Smooth muscle cell (in vitro differentiated cells): Measurements from ENCODE around the gene TP53TG5. TPM values are rescaled to one million over a fixed set of nuclear protein-coding genes. Genes with fewer than 3 reads are reported as not detected.

ENCODE experiments used
- DNase-seq: peaks from one replicate; lab custom pipeline; 2025; ENCODE audit not compliant: unreplicated experiment; lab: John Stamatoyannopoulos, UW
- H2AFZ ChIP-seq: fragments of 200-600 bp; sonication (generic); 2 replicates; pipeline ENCODE4 v1.6.0; 2016; ENCODE audit warnings: antibody characterized with exemption, low read depth, mild to moderate bottlenecking
- H3F3A ChIP-seq: fragments of 200-600 bp; sonication (generic); 2 replicates; pipeline ENCODE4 v1.6.0; 2017; ENCODE audit warnings: antibody characterized with exemption, low read depth
- H3K27ac ChIP-seq: fragments of 200-600 bp; sonication (generic); 2 replicates; pipeline ENCODE4 v1.5.1; 2016; ENCODE audit warnings: low read depth, mild to moderate bottlenecking
- H3K27me3 ChIP-seq: fragments of 200-600 bp; sonication (generic); 2 replicates; pipeline ENCODE4 v1.6.1; 2016; ENCODE audit warnings: low read depth, mild to moderate bottlenecking
- H3K36me3 ChIP-seq: fragments of 200-600 bp; sonication (generic); 2 replicates; pipeline ENCODE4 v1.5.1; 2016; ENCODE audit warnings: low read depth
- H3K4me1 ChIP-seq: fragments of 200-600 bp; sonication (generic); 2 replicates; pipeline ENCODE4 v1.5.1; 2016; ENCODE audit warnings: low read depth
- H3K4me2 ChIP-seq: fragments of 200-600 bp; sonication (generic); 2 replicates; pipeline ENCODE4 v1.6.0; 2016; ENCODE audit warnings: mild to moderate bottlenecking
- H3K4me3 ChIP-seq: fragments of 200-600 bp; sonication (generic); 2 replicates; pipeline ENCODE4 v1.5.1; 2016; ENCODE audit warnings: mild to moderate bottlenecking
- H3K79me2 ChIP-seq: fragments of 200-600 bp; sonication (generic); 2 replicates; pipeline ENCODE4 v1.6.0; 2016; ENCODE audit warnings: low read depth, mild to moderate bottlenecking
- H3K9ac ChIP-seq: fragments of 200-600 bp; sonication (generic); 2 replicates; pipeline ENCODE4 v1.6.0; 2016; ENCODE audit warnings: low read depth
- H3K9me3 ChIP-seq: fragments of 200-600 bp; sonication (generic); replicated peaks from 2 replicates; pipeline ENCODE4 v1.5.1; 2016; ENCODE audit warnings: low read depth
- H4K20me1 ChIP-seq: fragments of 200-600 bp; sonication (generic); 2 replicates; pipeline ENCODE4 v1.6.0; 2016; ENCODE audit warnings: low read depth
- WGBS: methylation state at CpG from one replicate; pipeline ENCODE4 v1.1.7; 2016; ENCODE audit warnings: low lambda C conversion rate; 5-methylcytosine and 5-hydroxymethylcytosine counted together
- polyA plus RNA-seq: library from polyadenylated mRNA; unstranded; fragments of >200 nt; fragmentation: Nextera tagmentation; extraction: Ambion mirVana; gene quantifications from 2 replicates; pipeline ENCODE4 v1.2.1, GENCODE V29; 2016
- total RNA-seq: library from RNA; depleted of rRNA; stranded (reverse); fragments of >200 nt; gene quantifications from 2 replicates; pipeline ENCODE4 v1.2.3, GENCODE V29; 2014
- TF ChIP-seq, protein P1 (sequence below): fragments of 200-600 bp; sonication (generic); IDR thresholded peaks from 2 replicates; pipeline ENCODE4 v1.5.1; 2017; ENCODE audit warnings: borderline replicate concordance, mild to moderate bottlenecking, antibody characterized with exemption; ENCODE audit not compliant: insufficient read depth, poor library complexity, severe bottlenecking

The TP53TG5 gene
- total and polyA plus RNA-seq, 2 experiments from 2014 or later = 0.06 TPM; not detected in 1

DNA sequence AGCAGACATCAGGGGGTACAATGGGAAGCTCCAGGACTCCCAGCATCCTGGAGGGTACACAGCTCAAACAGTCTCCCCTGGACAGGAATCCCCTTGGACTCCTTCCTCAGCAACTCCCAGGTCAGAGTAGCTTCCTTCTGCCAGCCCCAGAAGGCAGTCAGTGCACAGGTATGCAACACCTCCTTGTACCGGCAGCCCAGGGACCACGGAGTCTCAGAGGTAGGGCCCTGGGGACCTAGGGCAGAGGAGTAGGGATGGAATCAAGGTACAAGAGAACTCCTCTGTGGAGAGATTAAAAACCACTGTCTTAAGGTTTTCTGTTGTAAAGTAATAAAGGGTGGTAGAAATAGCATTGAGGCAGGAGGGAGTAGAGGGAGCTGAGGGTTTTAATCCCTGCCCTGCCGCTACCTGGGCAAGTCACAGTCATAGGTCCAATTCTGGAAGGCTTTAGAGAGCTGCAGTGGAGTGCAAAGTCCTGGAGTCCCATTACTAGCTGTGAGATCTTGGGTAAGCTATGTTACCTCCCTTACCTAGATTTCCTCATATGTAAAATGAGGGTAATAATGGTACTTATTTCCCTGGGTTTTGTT, 7.5 kb downstream of the TP53TG5 start:
- 97% methylated on average over 3 of the region's 3 CpGs for WGBS
- Histone ChIP-seq H3K36me3 (no peaks in the 10 kb centered on the region), H3K27me3 (no peaks in the 10 kb centered on the region), H3K4me2 (no peak overlapping the region), H3K9me3 (no peaks in the 10 kb centered on the region), H2AFZ (no peak overlapping the region), H3K9ac (no peak overlapping the region), H3K79me2 (no peaks in the 10 kb centered on the region), H3K4me1 (no peaks in the 10 kb centered on the region), H3K27ac (no peak overlapping the region), H3K4me3 (no peak overlapping the region), H4K20me1 (no peaks in the 10 kb centered on the region), H3F3A (no peaks in the 10 kb centered on the region)
- TF ChIP-seq, protein P1, sequence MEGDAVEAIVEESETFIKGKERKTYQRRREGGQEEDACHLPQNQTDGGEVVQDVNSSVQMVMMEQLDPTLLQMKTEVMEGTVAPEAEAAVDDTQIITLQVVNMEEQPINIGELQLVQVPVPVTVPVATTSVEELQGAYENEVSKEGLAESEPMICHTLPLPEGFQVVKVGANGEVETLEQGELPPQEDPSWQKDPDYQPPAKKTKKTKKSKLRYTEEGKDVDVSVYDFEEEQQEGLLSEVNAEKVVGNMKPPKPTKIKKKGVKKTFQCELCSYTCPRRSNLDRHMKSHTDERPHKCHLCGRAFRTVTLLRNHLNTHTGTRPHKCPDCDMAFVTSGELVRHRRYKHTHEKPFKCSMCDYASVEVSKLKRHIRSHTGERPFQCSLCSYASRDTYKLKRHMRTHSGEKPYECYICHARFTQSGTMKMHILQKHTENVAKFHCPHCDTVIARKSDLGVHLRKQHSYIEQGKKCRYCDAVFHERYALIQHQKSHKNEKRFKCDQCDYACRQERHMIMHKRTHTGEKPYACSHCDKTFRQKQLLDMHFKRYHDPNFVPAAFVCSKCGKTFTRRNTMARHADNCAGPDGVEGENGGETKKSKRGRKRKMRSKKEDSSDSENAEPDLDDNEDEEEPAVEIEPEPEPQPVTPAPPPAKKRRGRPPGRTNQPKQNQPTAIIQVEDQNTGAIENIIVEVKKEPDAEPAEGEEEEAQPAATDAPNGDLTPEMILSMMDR = no peak
- no peak for DNase-seq

DNA sequence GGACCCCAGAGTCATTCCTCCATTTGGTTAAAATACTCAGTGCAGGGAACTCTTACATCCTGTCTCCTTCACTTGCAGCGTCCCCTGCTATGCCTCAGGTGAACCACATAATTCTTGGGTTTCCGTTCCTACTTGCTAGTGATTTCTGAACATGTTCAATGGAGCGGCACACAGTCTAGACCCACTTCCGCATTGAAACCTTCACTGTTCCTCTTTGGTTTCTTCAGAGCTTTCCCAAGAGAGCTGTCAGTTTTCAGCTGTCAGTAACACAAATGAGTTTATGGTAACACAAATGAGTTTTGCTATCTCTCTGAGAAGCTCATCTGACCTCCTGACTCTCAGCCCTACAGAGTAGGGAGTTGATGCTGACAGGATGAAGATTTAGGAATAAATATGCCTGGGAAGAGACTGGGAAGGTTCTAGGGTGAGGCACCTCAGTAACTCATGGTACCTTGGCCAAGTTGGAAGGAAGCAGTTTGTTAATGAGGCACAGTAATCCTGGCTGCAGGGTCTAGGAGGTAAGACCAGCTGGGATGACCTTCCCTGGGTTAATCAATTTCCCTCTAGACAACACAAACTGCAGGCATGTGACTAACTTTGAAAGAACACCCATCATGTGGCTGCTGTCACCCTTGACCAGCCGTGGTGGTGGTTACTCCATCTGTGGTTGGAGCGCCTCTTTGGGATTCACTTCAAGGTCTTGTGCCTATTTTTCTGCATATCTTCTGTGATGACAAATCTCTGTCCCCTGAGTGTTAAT, 9.7 kb downstream of the TP53TG5 start:
- TF ChIP-seq, protein P1 = no peak
- no peak for DNase-seq
- H3K9ac ChIP-seq = no peak overlapping the region
- WGBS = 82% methylated on average over 6 of the region's 6 CpGs
- no peaks in the 10 kb centered on the region for H3F3A ChIP-seq
- H4K20me1 ChIP-seq = no peaks in the 10 kb centered on the region
- no peak overlapping the region for H2AFZ ChIP-seq
- no peaks in the 10 kb centered on the region for H3K27me3 ChIP-seq
- H3K4me1 ChIP-seq = peaks cover 5% of the 10 kb centered on the region
- no peaks in the 10 kb centered on the region for H3K36me3 ChIP-seq
- H3K9me3 ChIP-seq = no peaks in the 10 kb centered on the region
- H3K4me3 ChIP-seq = no peak overlapping the region
- peaks cover 7% of the 10 kb centered on the region for H3K79me2 ChIP-seq
- H3K4me2 ChIP-seq = no peak overlapping the region
- no peak overlapping the region for H3K27ac ChIP-seq

DNA sequence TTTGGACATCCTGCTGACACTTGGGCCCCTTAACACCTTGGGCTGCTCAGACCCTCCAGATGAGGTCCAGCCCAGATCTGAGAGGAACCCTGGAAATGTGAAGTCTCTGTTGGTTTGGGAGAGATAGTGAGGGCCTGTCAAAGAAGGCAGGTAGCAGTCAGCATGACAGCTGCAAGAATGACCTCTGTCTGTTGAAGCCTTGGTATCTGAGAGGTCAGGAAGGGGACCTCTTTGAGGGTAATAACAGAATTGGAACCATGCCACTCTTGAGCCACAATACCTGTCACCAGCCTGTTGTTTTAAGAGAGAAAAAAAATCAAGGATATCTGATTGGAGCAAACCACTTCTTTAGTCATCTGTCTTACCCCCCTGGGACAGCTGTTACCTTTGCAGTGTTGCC, 11.0 kb downstream of the TP53TG5 start:
- Histone ChIP-seq H3F3A (no peaks in the 10 kb centered on the region), H3K36me3 (no peaks in the 10 kb centered on the region)

More for the DNA sequence above, 11.0 kb downstream of the TP53TG5 start:
- TF ChIP-seq, protein P1 = no peak
- Histone ChIP-seq H2AFZ (no peak overlapping the region), H4K20me1 (no peaks in the 10 kb centered on the region), H3K27me3 (no peaks in the 10 kb centered on the region), H3K9me3 (no peaks in the 10 kb centered on the region), H3K79me2 (peaks cover 7% of the 10 kb centered on the region), H3K4me3 (no peak overlapping the region), H3K27ac (no peak overlapping the region), H3K9ac (no peak overlapping the region), H3K4me1 (peaks cover 5% of the 10 kb centered on the region), H3K4me2 (no peak overlapping the region)
- no peak for DNase-seq
